Keratinocyte (primary cell): ENCODE results near the gene ATP5IF1. TPM values are rescaled to one million over a fixed set of nuclear protein-coding genes. Genes with fewer than 3 reads are reported as not detected.

Experiments used
- DNase-seq: peaks from one replicate; pipeline ENCODE4 v3.0.0-alpha.2; 2011; ENCODE audit warnings: low read depth, missing footprints, low spot score
- FAIRE-seq: peaks from 2 replicates; lab custom pipeline; 2011; peaks lifted over from hg19 to GRCh38; lab: Jason Lieb, UNC
- H2AFZ ChIP-seq: 2 replicates; pipeline ENCODE4 v1.6.0; 2012; ENCODE audit warnings: low read length, control low read depth, inconsistent platforms; ENCODE audit not compliant: control insufficient read depth
- H3K27ac ChIP-seq: 2 replicates; pipeline ENCODE4 v1.5.1; 2011; ENCODE audit warnings: low read length; ENCODE audit not compliant: control insufficient read depth, insufficient read depth
- H3K27me3 ChIP-seq: 3 replicates; pipeline ENCODE4 v1.6.0; 2011; ENCODE audit warnings: low read length; ENCODE audit not compliant: control insufficient read depth, insufficient read depth; ENCODE audit errors: extremely low read depth
- H3K36me3 ChIP-seq, 2 experiments: 2 replicates in 1 of 2; 3 replicates in 1 of 2; pipeline ENCODE4 v1.5.1; 2011; ENCODE audit warnings: low read length in 2 of 2, mild to moderate bottlenecking in 1 of 2; ENCODE audit not compliant: control insufficient read depth in 2 of 2, insufficient read depth in 2 of 2; ENCODE audit errors: extremely low read depth in 1 of 2
- H3K4me1 ChIP-seq: 3 replicates; pipeline ENCODE4 v1.5.1; 2011; ENCODE audit warnings: low read length; ENCODE audit not compliant: control insufficient read depth, insufficient read depth; ENCODE audit errors: extremely low read depth
- H3K4me2 ChIP-seq: 3 replicates; pipeline ENCODE4 v1.6.0; 2011; ENCODE audit warnings: low read depth, low read length; ENCODE audit not compliant: control insufficient read depth, insufficient read depth; ENCODE audit errors: extremely low read depth
- H3K4me3 ChIP-seq, 3 experiments: fragments of 200-600 bp in 1 of 3; sonication (generic) in 1 of 3; 2 replicates in 2 of 3; 3 replicates in 1 of 3; pipeline ENCODE4 v1.5.1; 2011 to 2016; ENCODE audit warnings: low read length in 3 of 3, mild to moderate bottlenecking in 3 of 3, control low read depth in 2 of 3, inconsistent platforms in 1 of 3, low read depth in 1 of 3, mixed read lengths in 1 of 3, mixed run types in 1 of 3, moderate library complexity in 1 of 3; ENCODE audit not compliant: control insufficient read depth in 2 of 3, insufficient read depth in 2 of 3; ENCODE audit errors: extremely low read depth in 1 of 3
- H3K79me2 ChIP-seq: 2 replicates; pipeline ENCODE4 v1.6.0; 2012; ENCODE audit warnings: low read length; ENCODE audit not compliant: control insufficient read depth, insufficient read depth
- H3K9ac ChIP-seq: 3 replicates; pipeline ENCODE4 v1.6.0; 2011; ENCODE audit warnings: low read length; ENCODE audit not compliant: control insufficient read depth, insufficient read depth; ENCODE audit errors: extremely low read depth
- H3K9me1 ChIP-seq: 3 replicates; pipeline ENCODE4 v1.6.0; 2011; ENCODE audit warnings: low read length; ENCODE audit not compliant: control insufficient read depth, insufficient read depth; ENCODE audit errors: extremely low read depth
- H3K9me3 ChIP-seq: 2 replicates; pipeline ENCODE4 v1.5.1; 2012; ENCODE audit warnings: low read depth, low read length; ENCODE audit not compliant: control insufficient read depth
- H4K20me1 ChIP-seq: 3 replicates; pipeline ENCODE4 v1.6.0; 2011; ENCODE audit warnings: low read length; ENCODE audit not compliant: control insufficient read depth, insufficient read depth; ENCODE audit errors: extremely low read depth
- EZH2 ChIP-seq: IDR thresholded peaks from one replicate; pipeline ENCODE4 v1.6.1; 2012; ENCODE audit warnings: inconsistent platforms, mild to moderate bottlenecking, low read length, moderate library complexity
- dilution Hi-C: fragments of 300-500 bp; cut with MboI; formaldehyde crosslinking; loops from one replicate; pipeline ENCODE4 v1.7.0; 2020; ENCODE audit warnings: low sequenced_read_pairs; ENCODE audit not compliant: extremely low pct_ligation_motif_present
- polyA plus RNA-seq, 5 experiments: library from polyadenylated mRNA; depleted of rRNA in 3 of 5; stranded (reverse) in 3 of 5; stranded (forward) in 1 of 5; unstranded in 1 of 5; fragments of >200 nt; gene quantifications; 1 replicate in 1 of 5; 2 replicates in 3 of 5; 3 replicates in 1 of 5; pipeline versions ENCODE4 v1.2.1 to v1.2.3, GENCODE V29; 2011 to 2012; ENCODE audit warnings: missing spikeins in 2 of 5, low read depth in 1 of 5, low replicate concordance in 1 of 5
- TF ChIP-seq, protein P1 (sequence below), 3 experiments: IDR thresholded peaks in 1 of 3; conservative IDR thresholded peaks in 1 of 3; optimal IDR thresholded peaks in 1 of 3; 2 replicates in 2 of 3; 3 replicates in 1 of 3; pipeline versions ENCODE3 to v1.5.1; 2011; ENCODE audit warnings: low read length in 3 of 3, mild to moderate bottlenecking in 3 of 3, moderate library complexity in 2 of 3, control low read depth in 1 of 3, inconsistent platforms in 1 of 3; ENCODE audit not compliant: insufficient read depth in 2 of 3; ENCODE audit errors: extremely low read depth in 1 of 3

Gene ATP5IF1
- polyA plus RNA-seq, 1 donor (not counting 4 experiments of a cell fraction or from before 2014, with no cell fraction given) = 332 TPM

DNA sequence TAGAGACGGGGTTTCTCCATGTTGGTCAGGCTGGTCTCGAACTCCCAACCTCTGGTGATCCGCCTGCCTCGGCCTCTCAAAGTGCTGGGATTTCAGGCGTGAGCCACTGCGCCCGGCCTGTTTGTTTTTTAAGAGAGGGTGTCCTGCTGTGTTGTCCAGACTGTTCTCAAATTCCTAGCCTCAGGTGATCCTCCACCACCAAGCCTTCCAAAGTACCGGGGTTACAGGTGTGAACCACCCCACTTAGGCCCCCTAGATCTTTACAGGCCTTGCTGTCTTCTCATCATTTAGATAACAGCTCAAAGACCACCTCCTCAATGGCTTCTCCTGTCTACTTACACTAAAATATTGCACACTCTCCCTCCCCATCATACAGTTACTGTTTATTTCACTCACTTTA, 29.7 kb downstream of the ATP5IF1 start:
- H3K9me1 ChIP-seq = peaks cover 10% of the 10 kb centered on the region
- peaks cover 15% of the 10 kb centered on the region for H3K4me1 ChIP-seq
- peaks cover 60% of the 10 kb centered on the region for H4K20me1 ChIP-seq
- DNase-seq (no peak), FAIRE-seq (no peak)
- TF ChIP-seq EZH2 = no peak
- TF ChIP-seq, protein P1, sequence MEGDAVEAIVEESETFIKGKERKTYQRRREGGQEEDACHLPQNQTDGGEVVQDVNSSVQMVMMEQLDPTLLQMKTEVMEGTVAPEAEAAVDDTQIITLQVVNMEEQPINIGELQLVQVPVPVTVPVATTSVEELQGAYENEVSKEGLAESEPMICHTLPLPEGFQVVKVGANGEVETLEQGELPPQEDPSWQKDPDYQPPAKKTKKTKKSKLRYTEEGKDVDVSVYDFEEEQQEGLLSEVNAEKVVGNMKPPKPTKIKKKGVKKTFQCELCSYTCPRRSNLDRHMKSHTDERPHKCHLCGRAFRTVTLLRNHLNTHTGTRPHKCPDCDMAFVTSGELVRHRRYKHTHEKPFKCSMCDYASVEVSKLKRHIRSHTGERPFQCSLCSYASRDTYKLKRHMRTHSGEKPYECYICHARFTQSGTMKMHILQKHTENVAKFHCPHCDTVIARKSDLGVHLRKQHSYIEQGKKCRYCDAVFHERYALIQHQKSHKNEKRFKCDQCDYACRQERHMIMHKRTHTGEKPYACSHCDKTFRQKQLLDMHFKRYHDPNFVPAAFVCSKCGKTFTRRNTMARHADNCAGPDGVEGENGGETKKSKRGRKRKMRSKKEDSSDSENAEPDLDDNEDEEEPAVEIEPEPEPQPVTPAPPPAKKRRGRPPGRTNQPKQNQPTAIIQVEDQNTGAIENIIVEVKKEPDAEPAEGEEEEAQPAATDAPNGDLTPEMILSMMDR (optimal IDR thresholded peaks at IDR 0.05 in 1 of 3, IDR thresholded peaks at IDR 0.05 in 1 of 3, conservative IDR thresholded peaks at IDR 0.05 in 1 of 3; ENCODE audit: extremely low read depth in 1 of 3, insufficient read depth in 2 of 3, low read length in 3 of 3) = no peak
- H3K4me3 ChIP-seq = no peak overlapping the region
- H2AFZ ChIP-seq = no peak overlapping the region
- no peaks in the 10 kb centered on the region for H3K27me3 ChIP-seq
- no peak overlapping the region for H3K4me2 ChIP-seq
- H3K36me3 ChIP-seq = peaks cover 5 to 48% of the 10 kb centered on the region in 2 experiments
- H3K79me2 ChIP-seq = peaks cover 84% of the 10 kb centered on the region
- no peaks in the 10 kb centered on the region for H3K9me3 ChIP-seq
- H3K9ac ChIP-seq = no peak overlapping the region
- dilution Hi-C loops = no loop called here
- H3K27ac ChIP-seq = no peak overlapping the region

DNA sequence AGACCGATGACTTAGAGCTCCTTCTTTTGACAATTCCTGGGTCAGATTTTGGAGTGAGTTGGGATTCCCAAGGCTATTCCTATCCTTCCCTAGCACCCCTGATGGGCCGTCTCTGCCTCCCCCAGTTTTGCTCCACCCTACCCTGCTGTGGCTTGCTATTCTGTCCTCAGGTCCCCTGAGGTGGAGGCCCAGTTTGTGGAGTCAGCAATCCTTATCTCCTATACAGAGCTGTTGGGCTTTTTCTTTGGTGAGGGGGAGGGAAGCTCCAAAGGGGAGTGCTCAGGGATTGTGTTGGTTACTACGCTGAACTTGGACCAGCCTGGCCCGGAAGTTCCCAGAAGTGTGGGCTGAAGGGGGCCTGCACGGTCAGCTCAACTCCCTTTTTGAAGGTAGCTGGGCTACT, 31.0 kb downstream of the ATP5IF1 start:
- H3K4me2 ChIP-seq = no peak overlapping the region
- peaks cover 10% of the 10 kb centered on the region for H3K9me1 ChIP-seq
- TF ChIP-seq EZH2 = no peak
- TF ChIP-seq, protein P1 (optimal IDR thresholded peaks at IDR 0.05 in 1 of 3, IDR thresholded peaks at IDR 0.05 in 1 of 3, conservative IDR thresholded peaks at IDR 0.05 in 1 of 3; ENCODE audit: extremely low read depth in 1 of 3, insufficient read depth in 2 of 3, low read length in 3 of 3) = no peak
- no peak overlapping the region for H3K9ac ChIP-seq
- no peaks in the 10 kb centered on the region for H3K27me3 ChIP-seq
- H3K4me1 ChIP-seq = peaks cover 11% of the 10 kb centered on the region
- H3K27ac ChIP-seq = no peak overlapping the region
- dilution Hi-C loops = no loop called here
- FAIRE-seq (no peak), DNase-seq (no peak)
- peaks cover 12 to 50% of the 10 kb centered on the region in 2 experiments for H3K36me3 ChIP-seq
- H4K20me1 ChIP-seq = peaks cover 53% of the 10 kb centered on the region
- no peak overlapping the region for H3K4me3 ChIP-seq
- peaks cover 77% of the 10 kb centered on the region for H3K79me2 ChIP-seq
- no peak overlapping the region for H2AFZ ChIP-seq
- H3K9me3 ChIP-seq = no peaks in the 10 kb centered on the region
